HCEC 1CT (cell line): ENCODE measurements around the gene SRPX2.

ENCODE experiments used
- DNase-seq: peaks from one replicate; pipeline ENCODE4 v3.0.0-alpha.2; 2017

Gene SRPX2

GRCh38 chrX:100643956-100644860 lies at the start of gene SRPX2:
TSS of gene SRPX2 (plus strand) at chrX:100644199. CDS start at chrX:100646323, 2,124 bp downstream.
- peak; percentile 87 for DNase-seq

GRCh38 chrX:100596601-100597000 lies 47.4 kb upstream of the SRPX2 start:
- no peak for DNase-seq

GRCh38 chrX:100599456-100599855 lies 44.5 kb upstream of the SRPX2 start:
- DNase-seq, result no peak

- DNase-seq, result no peak
These were observed 43.7 kb upstream of the SRPX2 start for GRCh38 chrX:100600340-100600739.

- DNase-seq, result no peak
These were observed 43.2 kb upstream of the SRPX2 start for GRCh38 chrX:100600758-100601157.

GRCh38 chrX:100606753-100607152 lies 37.2 kb upstream of the SRPX2 start:
- DNase-seq, result no peak

GRCh38 chrX:100609591-100609990 lies 34.4 kb upstream of the SRPX2 start:
- no peak for DNase-seq

GRCh38 chrX:100611951-100612350 lies 32.0 kb upstream of the SRPX2 start:
- no peak for DNase-seq

- peak; percentile 56 for DNase-seq
These were observed 29.0 kb upstream of the SRPX2 start for GRCh38 chrX:100615005-100615404.

- no peak for DNase-seq
These were observed 21.0 kb upstream of the SRPX2 start for GRCh38 chrX:100623001-100623400.

- DNase-seq, result no peak
These were observed 18.0 kb upstream of the SRPX2 start for GRCh38 chrX:100625985-100626491.

GRCh38 chrX:100635040-100635439 lies 9.0 kb upstream of the SRPX2 start:
- DNase-seq, result no peak

GRCh38 chrX:100635989-100636320 lies 8.0 kb upstream of the SRPX2 start:
- no peak for DNase-seq

GRCh38 chrX:100636321-100636991 lies 7.5 kb upstream of the SRPX2 start, which contains the start of gene TSPAN6:
TSS of gene TSPAN6 (minus strand) at chrX:100636806. CDS start at chrX:100636694, 112 bp downstream.
- DNase-seq, result peak; percentile 80

- DNase-seq, result no peak
These were observed 1.7 kb upstream of the SRPX2 start for GRCh38 chrX:100642290-100642689.

- DNase-seq, result no peak
These were observed 787 bp upstream of the SRPX2 start for GRCh38 chrX:100643212-100643611.

GRCh38 chrX:100645106-100645505 lies 1.1 kb downstream of the SRPX2 start:
- DNase-seq, result peak; percentile 4

- peak; percentile 69 for DNase-seq
These were observed 3.1 kb downstream of the SRPX2 start for GRCh38 chrX:100647095-100647494.

GRCh38 chrX:100647739-100648138 lies 3.7 kb downstream of the SRPX2 start:
- DNase-seq, result no peak

GRCh38 chrX:100648458-100649417 lies 4.7 kb downstream of the SRPX2 start:
- DNase-seq, result peak; percentile 76

GRCh38 chrX:100649550-100650356 lies 5.8 kb downstream of the SRPX2 start:
- peak; percentile 94 for DNase-seq

- no peak for DNase-seq
These were observed 6.8 kb downstream of the SRPX2 start for GRCh38 chrX:100650841-100651240.
